Measurements from ENCODE around the gene DHX38. TPM values are rescaled to one million over a fixed set of nuclear protein-coding genes. Genes with fewer than 3 reads are reported as not detected.
"Not testable (repeated sequence)": the region's sequence is repeated elsewhere in the genome, so short reads cannot be mapped to it uniquely, and the experiment has no call there.

DHX38 gene
- polyA plus RNA-seq, 12 donors: 39.9 to 86.2 (median 44.8) TPM; not detected in 1

DNA sequence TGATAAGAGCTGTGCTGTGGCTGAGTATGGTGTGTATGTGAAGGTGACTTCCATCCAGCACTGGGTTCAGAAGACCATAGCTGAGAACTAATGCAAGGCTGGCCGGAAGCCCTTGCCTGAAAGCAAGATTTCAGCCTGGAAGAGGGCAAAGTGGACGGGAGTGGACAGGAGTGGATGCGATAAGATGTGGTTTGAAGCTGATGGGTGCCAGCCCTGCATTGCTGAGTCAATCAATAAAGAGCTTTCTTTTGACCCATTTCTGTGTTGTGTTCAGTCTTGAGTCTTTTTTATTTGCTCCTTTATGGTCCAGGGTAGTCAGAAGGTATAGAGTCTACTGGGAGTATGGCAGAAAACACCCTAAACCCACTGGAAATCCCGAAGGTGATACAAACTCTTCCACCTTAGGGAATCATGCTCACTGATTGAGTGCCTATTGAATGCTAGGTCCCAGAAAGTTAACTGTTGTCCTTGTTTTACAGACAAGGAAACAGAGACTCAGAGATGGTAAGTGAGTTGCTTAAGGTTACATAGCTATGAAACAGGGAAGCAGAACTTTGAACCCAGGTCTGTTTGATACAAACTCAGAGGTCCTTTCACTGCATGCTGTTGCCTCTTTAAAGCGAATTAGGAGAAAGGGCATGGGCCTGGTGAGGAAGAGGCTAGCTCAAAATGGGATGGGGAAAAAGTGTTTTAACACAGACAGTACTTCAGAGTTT is 16.5 kb upstream of the DHX38 start:
- not testable (repeated sequence) for DNase-seq

DNA sequence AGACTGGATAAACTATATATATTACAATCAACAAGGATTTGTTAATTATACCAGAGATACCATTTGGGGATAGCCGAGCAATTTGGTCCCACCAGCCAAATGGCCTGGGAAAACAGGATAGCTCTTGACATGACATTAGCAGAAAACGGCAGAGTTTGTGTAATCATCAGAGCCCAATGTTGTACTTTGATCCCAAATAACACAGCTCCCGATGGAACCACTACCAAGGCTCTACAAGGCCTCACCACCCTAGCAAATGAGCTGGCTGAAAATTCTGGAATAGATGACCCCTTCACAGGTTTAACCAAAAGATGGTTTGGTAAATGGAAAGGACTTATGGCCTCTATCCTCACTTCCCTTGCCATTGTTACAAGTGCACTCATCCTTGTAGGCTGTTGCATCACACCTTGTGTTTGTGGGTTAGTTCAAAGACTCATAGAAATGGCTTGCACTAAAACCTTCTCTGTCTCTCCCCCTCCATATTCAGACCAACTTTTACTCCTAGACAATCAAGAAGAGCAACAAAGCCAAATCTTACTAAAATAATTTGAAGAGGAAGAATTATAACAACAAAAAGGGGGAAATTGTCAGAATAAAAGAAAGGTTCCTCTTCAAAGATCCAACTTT is 9.8 kb upstream of the DHX38 start:
- no peak for DNase-seq

DNA sequence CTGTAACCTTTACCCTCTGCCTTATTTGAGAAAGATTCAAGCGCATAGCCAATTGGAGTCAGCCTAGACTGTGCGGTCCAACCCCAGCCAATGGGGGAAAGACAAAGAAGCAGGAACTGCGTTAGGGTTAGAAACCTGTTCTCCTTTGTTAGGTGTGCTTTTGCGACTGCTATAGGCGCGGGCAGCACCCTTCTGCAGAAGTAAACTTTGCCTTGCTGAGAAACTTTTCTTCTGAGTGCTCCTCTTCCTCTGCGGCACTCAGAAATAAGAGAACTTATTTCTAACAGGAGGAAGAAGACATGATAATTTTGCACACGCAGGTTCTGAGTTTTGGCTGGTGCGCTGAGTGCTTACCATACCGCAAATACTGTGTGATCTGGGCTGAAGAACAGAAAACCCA is 9.2 kb upstream of the DHX38 start:
- no peak for DNase-seq

GRCh38 chr16:72085002-72085401 is 8.6 kb upstream of the DHX38 start:
- no peak for DNase-seq

GRCh38 chr16:72091217-72091616 is 2.4 kb upstream of the DHX38 start:
- DNase-seq: no peak

GRCh38 chr16:72092832-72093447 is 707 bp upstream of the DHX38 start:
- peak; percentile 31 for DNase-seq

- DNase-seq: no peak
Observed at GRCh38 chr16:72094266-72094610, 591 bp downstream of the DHX38 start.

DNA sequence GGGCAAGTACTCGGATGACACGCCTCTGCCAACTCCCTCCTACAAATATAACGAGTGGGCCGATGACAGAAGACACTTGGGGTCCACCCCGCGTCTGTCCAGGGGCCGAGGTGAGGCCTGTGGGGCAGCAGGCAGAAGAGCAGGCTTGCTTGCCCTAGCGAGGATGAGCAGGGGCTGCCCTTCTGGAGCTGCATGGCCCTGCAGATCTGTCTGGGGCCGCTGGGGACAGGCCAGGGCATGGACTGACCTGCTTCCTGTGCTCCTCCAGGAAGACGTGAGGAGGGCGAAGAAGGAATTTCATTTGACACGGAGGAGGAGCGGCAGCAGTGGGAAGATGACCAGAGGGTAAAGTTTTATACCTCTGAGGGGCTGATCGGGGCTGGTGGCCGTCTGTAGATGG is 5.3 kb downstream of the DHX38 start:
- DNase-seq: no peak

- peak; percentile 30 for DNase-seq
Observed at GRCh38 chr16:72099377-72099818, 5.8 kb downstream of the DHX38 start.

- no peak for DNase-seq
Observed at GRCh38 chr16:72101195-72101594, 7.5 kb downstream of the DHX38 start.

DNA sequence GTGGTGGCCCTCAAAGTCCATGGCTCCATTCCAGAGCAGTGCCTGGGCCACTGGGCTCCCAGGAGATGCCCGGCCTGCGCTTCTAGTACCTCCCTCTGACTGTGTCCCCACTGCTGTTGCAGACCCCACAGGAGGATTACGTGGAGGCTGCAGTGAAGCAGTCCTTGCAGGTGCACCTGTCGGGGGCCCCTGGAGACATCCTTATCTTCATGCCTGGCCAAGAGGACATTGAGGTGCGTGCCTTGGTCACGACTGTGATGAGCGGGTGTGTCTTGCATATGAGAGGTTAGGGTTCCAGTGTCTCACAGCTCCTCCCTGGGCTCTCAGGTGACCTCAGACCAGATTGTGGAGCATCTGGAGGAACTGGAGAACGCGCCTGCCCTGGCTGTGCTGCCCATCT is 11.3 kb downstream of the DHX38 start:
- no peak for DNase-seq

- no peak for DNase-seq
Observed at GRCh38 chr16:72105978-72106377, 12.3 kb downstream of the DHX38 start.

DNA sequence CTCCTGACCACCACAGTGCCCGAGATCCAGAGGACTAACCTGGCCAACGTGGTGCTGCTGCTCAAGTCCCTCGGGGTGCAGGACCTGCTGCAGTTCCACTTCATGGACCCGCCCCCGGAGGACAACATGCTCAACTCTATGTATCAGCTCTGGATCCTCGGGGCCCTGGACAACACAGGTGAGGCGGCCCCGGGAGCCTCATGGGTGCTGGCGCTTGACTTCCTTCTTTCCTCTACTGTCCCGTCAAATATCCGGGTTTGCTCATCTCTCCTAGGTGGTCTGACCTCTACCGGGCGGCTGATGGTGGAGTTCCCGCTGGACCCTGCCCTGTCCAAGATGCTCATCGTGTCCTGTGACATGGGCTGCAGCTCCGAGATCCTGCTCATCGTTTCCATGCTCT is 13.7 kb downstream of the DHX38 start:
- no peak for DNase-seq

DNA sequence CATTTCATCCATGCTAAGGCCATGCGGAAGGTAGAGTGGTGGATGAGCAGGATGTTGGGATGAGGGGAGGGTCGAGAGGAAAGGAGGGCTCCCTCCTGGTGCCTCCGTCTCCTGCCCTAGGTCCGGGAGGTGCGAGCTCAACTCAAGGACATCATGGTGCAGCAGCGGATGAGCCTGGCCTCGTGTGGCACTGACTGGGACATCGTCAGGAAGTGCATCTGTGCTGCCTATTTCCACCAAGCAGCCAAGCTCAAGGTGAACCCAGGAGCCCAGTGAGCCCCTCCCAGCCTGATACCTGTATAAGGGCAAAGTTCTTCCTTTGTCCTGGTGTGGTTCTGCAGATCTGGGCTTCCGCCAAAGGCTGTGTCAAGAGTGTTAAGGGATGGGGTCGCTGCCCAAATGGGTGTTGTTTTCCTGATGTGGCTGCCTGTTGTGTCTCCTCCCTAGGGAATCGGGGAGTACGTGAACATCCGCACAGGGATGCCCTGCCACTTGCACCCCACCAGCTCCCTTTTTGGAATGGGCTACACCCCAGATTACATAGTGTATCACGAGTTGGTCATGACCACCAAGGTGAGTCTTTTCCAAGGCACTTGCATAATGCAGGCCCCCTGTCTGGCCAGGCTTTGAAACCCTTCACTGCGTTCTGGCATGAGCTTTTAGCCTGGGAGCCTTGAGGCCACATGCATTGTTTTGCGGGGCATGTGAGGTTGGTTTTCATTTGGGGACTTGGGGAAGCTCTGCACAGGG is 14.9 kb downstream of the DHX38 start:
- no peak for DNase-seq

DNA sequence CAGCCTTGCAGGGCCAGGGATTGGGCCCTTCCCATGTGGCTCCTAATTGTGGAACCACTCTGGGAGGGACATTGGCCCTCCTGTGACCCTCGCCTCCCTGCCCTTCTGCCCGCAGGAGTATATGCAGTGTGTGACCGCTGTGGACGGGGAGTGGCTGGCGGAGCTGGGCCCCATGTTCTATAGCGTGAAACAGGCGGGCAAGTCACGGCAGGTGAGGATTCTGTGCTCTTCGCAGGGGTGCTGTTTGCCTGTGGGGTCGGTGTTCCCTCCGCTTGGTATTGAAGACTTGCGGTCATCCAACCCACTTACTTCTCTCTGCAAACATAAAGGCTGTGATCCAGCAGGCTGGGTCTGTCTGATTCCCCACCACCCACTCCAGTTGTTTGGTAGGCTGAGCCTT is 15.7 kb downstream of the DHX38 start:
- DNase-seq: no peak

DNA sequence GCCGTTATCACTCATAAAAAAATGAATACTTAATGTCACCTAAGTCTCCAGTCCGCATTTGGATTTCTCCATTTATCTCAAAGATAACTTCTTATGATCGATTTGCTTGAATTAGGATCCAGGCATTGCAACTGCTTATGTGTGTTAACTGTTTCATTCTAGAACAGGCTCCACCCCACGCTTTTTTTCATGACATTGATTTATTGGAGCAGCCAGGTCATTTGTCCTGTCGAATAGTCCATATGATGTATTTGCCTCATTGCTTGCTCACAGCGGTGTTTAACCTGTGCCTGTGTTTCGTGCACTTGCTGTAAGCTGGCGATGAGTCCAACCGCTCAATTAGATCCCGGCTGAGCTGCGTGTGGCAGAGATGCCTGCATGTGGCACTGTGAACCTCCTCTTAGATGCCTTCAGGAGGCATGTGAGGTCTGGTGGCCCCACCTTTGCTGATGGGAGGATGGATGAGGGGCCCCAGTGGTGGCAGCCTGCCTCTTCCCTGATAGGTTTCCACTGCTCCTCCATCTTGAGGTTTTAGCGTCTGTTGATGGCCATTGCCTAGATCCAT is 16.4 kb downstream of the DHX38 start:
- DNase-seq: no peak

DNA sequence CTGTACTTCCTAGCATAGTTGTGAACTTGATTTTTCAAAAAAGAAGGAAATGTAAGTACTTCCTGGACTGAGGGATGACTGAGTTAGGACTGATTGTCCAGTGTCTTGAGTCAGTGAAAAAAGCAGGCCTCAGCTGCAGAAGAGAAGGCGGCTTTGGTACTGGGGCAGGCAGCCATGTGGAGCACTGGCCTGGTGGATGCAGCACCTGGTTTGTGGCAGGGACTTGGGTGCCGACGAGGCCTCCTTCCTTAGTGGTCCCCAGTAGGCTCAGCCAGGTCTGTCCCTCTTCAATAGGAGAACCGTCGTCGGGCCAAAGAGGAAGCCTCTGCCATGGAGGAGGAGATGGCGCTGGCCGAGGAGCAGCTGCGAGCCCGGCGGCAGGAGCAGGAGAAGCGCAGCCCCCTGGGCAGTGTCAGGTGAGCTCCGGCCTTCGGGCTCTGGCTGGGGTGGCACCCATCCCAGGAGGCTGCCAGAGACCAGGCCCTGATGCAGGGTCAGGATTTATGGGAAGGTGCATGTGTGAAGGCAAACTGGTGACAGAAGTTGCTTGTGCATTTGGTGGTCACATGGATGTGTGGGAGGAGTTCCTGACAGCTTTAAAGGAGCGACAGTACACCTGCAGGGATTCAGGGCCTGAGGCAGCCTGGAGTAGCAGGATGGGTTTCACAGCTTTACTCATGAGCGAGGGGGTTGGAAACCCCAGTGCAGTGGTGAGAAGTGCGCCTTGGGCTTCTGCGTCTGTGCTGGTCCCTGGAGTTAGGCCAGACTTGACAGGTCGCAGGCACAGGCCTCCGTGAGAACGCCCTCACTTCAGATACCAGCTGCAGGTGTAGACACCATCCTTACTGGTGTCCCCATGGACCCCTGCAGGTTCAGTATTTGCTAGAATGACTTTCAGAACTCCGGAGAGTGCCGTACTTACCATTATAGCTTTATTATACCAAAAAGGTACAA is 17.3 kb downstream of the DHX38 start:
- DNase-seq: no peak

DNA sequence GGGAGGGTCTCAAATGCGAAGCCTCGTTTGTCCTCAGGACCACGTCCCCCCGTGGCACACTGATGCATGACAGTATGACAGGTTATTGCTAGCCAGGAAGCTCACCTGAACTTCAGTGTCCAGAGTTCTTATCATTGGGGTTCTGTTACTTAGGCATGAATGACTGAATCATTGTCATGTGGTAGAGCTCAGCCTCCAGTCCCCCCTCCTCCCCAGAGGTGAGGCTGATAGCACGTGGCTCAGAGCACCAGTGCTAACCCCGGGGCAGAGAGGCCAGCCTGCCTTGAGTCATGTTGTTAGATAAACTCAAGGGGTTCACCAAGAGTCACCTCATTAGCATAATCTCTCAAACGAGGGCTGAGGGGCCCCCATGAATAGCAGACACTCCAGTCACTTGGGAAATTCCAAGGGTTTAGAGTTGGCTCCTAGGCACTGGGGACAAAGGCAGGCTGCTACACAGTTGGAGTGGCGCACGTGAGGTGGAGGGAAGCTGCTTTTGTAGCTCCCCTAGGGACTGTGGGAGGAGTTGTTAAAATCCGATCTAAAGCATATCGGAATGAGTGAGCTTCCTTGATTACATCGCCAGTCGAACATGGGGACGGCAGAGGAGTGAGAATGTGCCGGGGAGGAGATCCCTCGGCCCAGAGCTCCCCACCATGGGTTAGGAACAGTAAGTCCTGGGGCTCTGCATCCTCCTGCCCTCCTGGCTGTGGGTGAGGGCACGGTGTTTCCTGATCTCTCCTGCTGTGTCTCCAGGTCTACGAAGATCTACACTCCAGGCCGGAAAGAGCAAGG is 18.2 kb downstream of the DHX38 start:
- DNase-seq: no peak

- DNase-seq: no peak
Observed at GRCh38 chr16:72112452-72112792, 18.8 kb downstream of the DHX38 start.

DNA sequence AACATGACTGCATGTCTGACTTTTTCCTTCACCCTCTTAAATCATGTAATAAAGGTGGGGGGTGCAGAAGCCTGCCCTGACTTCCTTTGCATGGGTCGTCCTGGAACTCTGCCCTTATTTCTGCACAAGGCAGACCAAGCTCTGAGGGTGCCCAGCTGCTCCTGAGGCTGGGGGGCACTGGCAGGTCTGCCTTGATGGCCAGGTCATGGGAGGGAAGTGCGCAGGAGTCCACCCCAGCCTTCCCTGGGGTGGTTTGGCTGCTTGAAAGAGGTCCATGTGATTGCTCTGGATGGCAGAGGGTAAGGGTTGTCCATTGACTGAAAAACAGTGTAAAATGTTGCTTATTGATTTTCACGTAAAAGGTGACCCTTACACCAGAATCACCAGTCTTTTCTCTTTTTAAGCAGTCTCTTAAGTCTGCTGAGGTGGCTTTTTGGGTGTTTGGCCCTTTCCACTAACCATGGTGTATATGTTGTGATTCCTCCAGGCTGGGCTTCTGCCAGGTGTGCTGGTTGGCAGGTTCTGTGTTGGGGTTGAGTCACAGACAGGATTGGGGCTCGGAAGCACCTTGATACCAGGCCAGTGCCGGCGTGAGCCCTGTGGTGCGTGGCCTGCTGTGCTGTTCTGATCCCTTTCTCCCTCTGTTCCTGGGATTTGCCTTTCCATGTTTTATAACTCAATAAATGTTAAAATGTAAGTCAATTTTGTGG is 19.4 kb downstream of the DHX38 start:
- no peak for DNase-seq

Data from muscle of arm (tissue), 12 donors.